Lower leg skin (tissue), 4 donors: ENCODE results near the gene CCDC187. TPM values are rescaled to one million over a fixed set of nuclear protein-coding genes. Genes with fewer than 3 reads are reported as not detected.

ENCODE experiments used
- DNase-seq, 2 donors: peaks; one replicate each; pipeline ENCODE4 v3.0.0-alpha.2; 2019; ENCODE audit warnings: low spot score in 2 of 2
- H3K4me3 ChIP-seq: fragments of 200-600 bp; sonication (generic); 2 replicates; pipeline ENCODE4 v1.5.1; 2017; ENCODE audit warnings: mild to moderate bottlenecking, low read depth; ENCODE audit not compliant: poor library complexity, severe bottlenecking
- POLR2A ChIP-seq, 2 donors: fragments of 450-650 bp; IDR thresholded peaks; one replicate each; pipeline ENCODE4 v1.6.1; 2016 to 2017; ENCODE audit warnings: antibody characterized with exemption in 2 of 2, mild to moderate bottlenecking in 1 of 2, moderate library complexity in 1 of 2
- WGBS, 2 donors: methylation state at CpG; one replicate each; pipeline ENCODE4 v1.1.5; 2018; 5-methylcytosine and 5-hydroxymethylcytosine counted together
- intact Hi-C: fragments of 100-400 bp; cut with DNase I; formaldehyde crosslinking; loops from one replicate; pipeline ENCODE4 v1.15.0; 2023; ENCODE audit warnings: low total_unique reads
- total RNA-seq, 4 donors: library from RNA; depleted of rRNA; stranded (reverse); fragments of >200 nt; gene quantifications; one replicate each; pipeline ENCODE4 v1.1.0, GENCODE V29; 2016
- TF ChIP-seq, protein P1 (sequence below), 3 donors: fragments of 450-650 bp; IDR thresholded peaks; one replicate each; pipeline ENCODE4 v1.5.1; 2016; ENCODE audit warnings: antibody characterized with exemption in 3 of 3, mild to moderate bottlenecking in 3 of 3, moderate library complexity in 2 of 3

CCDC187 gene
- total RNA-seq, 4 donors from 2014 or later, result 1.1 TPM; not detected in 3

DNA sequence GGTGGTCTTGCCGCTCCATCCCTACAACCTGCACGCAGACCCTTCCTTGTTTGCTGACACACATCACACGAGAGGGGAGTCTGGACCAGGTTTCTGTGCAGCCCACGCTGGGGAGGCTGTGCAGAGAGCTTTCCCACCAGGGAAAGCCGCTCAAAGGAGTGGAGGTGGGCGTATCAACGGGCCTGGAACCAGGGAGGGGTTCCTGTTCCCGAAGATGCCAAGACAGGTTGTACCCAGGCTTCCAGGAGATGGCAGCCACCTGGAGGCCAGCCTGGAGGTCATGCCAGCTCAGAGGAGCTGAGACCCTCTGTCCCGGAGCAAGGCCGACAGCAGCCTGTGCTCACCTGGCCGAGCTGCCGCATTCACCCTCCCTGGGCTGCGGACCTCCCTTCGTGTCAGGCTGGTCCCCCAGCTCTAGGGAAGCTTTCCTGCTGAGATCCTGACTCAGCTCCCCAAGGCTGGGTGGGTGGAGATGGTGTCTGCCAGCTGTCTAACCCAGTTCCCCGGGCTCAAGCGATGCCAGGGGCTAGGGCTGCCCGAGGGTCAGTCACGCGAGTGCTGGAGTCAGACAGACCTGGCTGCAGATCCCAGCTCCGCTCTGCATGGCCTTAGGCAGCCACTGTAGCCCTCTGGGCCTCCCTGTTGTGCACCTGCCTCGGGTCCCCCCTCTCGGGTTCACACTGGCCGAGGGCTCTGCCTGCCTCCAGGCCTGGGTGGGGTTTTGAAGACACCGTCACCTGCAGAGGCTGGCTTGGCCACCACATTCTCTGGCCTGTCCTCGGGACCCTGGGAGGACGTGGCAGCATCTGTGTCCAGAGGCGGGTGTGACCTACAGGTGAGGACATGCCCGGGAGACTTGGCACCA lies 29.7 kb downstream of the CCDC187 start:
- no peak for DNase-seq
- intact Hi-C loops, result no loop called here
- TF ChIP-seq, protein P1, sequence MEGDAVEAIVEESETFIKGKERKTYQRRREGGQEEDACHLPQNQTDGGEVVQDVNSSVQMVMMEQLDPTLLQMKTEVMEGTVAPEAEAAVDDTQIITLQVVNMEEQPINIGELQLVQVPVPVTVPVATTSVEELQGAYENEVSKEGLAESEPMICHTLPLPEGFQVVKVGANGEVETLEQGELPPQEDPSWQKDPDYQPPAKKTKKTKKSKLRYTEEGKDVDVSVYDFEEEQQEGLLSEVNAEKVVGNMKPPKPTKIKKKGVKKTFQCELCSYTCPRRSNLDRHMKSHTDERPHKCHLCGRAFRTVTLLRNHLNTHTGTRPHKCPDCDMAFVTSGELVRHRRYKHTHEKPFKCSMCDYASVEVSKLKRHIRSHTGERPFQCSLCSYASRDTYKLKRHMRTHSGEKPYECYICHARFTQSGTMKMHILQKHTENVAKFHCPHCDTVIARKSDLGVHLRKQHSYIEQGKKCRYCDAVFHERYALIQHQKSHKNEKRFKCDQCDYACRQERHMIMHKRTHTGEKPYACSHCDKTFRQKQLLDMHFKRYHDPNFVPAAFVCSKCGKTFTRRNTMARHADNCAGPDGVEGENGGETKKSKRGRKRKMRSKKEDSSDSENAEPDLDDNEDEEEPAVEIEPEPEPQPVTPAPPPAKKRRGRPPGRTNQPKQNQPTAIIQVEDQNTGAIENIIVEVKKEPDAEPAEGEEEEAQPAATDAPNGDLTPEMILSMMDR (IDR thresholded peaks at IDR 0.05), result no peak
- TF ChIP-seq POLR2A (IDR thresholded peaks at IDR 0.05), result no peak
- H3K4me3 ChIP-seq, result no peak overlapping the region
- WGBS, 2 donors, result 73 to 75% methylated on average over 17 to 24 of the region's 28 CpGs

DNA sequence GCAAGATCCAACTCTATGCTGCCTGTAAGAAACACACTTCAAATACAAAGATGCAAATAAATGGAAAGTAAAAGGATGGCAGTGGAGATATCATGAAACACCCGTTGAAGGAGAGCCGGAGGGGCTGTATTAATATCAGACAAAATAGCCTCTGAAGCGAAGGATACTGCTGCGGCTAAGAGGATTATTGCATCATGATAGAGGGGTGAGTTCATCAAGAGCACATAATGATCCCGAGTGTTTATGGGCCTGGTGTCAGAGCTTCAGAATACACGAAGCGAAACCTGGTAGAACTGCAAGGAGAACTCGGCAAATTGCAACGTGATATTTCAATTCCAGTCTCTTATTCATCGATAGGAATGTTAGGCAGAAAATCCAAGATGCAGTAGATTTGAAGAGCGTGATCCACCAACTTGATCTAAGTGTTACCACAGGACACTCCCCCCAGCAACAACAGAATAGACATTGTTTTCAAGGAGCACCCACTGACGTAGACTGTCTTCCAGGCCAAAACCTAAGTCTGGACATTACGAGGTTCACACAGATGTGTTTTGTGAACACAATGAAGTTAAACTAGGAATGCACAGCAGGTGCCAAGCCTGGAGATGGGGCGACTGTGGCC lies 30.5 kb downstream of the CCDC187 start:
- no peak overlapping the region for H3K4me3 ChIP-seq
- TF ChIP-seq, protein P1 (IDR thresholded peaks at IDR 0.05), result no peak
- no peak for TF ChIP-seq POLR2A (IDR thresholded peaks at IDR 0.05)
- intact Hi-C loops, result no loop called here
- WGBS, 2 donors, result 80 to 84% methylated on average over 14 of the region's 14 CpGs
- DNase-seq, result no peak

DNA sequence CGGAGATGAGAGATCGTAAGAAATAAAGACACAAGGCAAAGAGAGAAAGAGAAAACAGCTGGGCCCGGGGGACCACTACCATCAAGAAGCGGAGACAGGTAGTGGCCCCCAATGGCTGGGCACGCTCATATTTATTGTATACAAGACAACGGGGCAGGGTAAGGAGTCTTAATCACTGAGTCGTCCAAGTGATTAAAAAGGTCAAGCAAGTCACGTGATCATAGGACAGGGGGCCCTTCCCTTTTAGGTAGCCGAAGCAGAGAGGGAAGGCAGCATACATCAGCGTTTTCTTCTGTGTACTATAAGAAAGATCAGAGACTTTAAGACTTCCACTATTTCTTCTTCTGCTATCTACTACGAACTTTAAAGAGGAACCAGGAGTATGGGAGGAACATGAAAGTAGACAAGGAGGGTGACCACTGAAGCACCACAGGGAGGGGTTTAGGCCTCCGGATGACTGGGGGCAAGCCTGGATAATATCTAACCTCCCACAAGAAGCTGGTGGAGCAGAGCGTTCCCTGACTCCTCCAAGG lies 33.7 kb downstream of the CCDC187 start:
- H3K4me3 ChIP-seq, result no peak overlapping the region
- TF ChIP-seq, protein P1 (IDR thresholded peaks at IDR 0.05), result no peak
- no peak for TF ChIP-seq POLR2A (IDR thresholded peaks at IDR 0.05)
- intact Hi-C loops, result no loop called here
- WGBS, 2 donors, result 80 to 84% methylated on average over 13 of the region's 13 CpGs
- no peak for DNase-seq

DNA sequence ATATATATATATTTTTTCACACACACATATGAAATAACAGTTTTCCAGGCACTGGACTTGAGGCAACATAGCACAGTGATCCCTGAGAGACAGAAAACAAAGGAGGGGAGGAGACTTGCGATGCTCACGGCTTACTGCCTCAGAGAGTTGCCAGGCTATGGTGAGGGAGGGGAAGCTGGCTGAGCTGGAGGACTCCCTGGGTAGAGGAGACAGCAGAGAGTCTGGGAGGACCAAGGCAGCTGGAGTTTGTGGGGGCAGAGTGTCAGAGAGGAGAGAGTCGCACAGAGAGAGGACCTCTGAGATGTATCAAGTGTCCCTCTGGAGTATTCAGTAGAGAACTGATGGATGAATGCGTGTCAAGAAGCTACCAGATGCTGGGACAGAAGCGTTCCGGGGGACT lies 35.2 kb downstream of the CCDC187 start:
- H3K4me3 ChIP-seq, result no peak overlapping the region
- intact Hi-C loops, result no loop called here
- DNase-seq, result no peak
- no peak for TF ChIP-seq POLR2A (IDR thresholded peaks at IDR 0.05)
- TF ChIP-seq, protein P1 (IDR thresholded peaks at IDR 0.05), result no peak
- 75 to 78% methylated on average over 6 of the region's 6 CpGs for WGBS, 2 donors

DNA sequence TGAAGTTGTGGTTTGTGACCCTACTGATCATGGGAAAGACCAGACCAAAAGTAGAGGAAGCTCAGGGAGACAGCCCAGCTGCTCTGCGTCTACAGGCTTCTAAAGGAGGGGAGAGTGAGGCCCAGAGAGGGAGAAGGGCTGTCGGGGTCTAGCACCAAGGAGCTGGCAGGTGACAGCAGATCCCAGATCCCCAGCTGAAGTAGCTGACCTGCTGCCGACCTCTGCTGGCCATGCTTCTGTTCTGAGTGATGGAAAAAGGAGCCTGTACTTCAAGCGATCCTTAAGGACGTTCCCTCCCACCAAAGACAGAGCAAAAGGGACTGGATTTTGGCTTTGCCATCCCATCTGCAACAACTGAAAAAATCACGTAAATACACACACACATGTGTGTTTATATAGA lies 35.6 kb downstream of the CCDC187 start:
- intact Hi-C loops, result no loop called here
- TF ChIP-seq, protein P1 (IDR thresholded peaks at IDR 0.05), result no peak
- no peak for TF ChIP-seq POLR2A (IDR thresholded peaks at IDR 0.05)
- H3K4me3 ChIP-seq, result no peak overlapping the region
- WGBS, 2 donors, result 66 to 68% methylated on average over 6 of the region's 6 CpGs
- DNase-seq, result no peak
